H1 (cell line): ENCODE results near the gene DOP1A. TPM values are rescaled to one million over a fixed set of nuclear protein-coding genes. Genes with fewer than 3 reads are reported as not detected.

ENCODE experiments used
- ATF2 ChIP-seq: IDR thresholded peaks from 2 replicates; pipeline ENCODE4 v1.6.1; 2012; ENCODE audit warnings: low read length, inconsistent platforms
- BACH1 ChIP-seq: IDR thresholded peaks from 2 replicates; pipeline ENCODE4 v1.6.1; 2012; ENCODE audit warnings: low read length, improper control_type of control experiment
- BCL11A ChIP-seq, 2 experiments: IDR thresholded peaks; one replicate each; pipeline ENCODE4 v1.6.1; 2011; ENCODE audit warnings: low read depth in 2 of 2, low read length in 2 of 2, mild to moderate bottlenecking in 2 of 2
- CBX8 ChIP-seq: fragments of 300-800, 300-1000 bp; sonication (generic); IDR thresholded peaks from 2 replicates; pipeline ENCODE4 v1.7.1; 2016; ENCODE audit warnings: low read depth, low read length, borderline replicate concordance
- CEBPB ChIP-seq: IDR thresholded peaks from 2 replicates; pipeline ENCODE4 v1.6.1; 2012; ENCODE audit warnings: low read depth, low read length
- EP300 ChIP-seq, 2 experiments: IDR thresholded peaks; 1 replicate in 1 of 2; 2 replicates in 1 of 2; pipeline ENCODE4 v1.6.1; 2011 to 2012; ENCODE audit warnings: low read depth in 2 of 2, low read length in 2 of 2, mild to moderate bottlenecking in 2 of 2, borderline replicate concordance in 1 of 2, inconsistent platforms in 1 of 2, moderate library complexity in 1 of 2
- EZH2 ChIP-seq: fragments of 200-600 bp; sonication (generic); IDR thresholded peaks from 2 replicates; pipeline ENCODE4 v1.7.1; 2012; ENCODE audit warnings: low read depth, mild to moderate bottlenecking, moderate library complexity, low read length, inconsistent platforms; ENCODE audit not compliant: severe bottlenecking
- GABPA ChIP-seq: IDR thresholded peaks from 2 replicates; pipeline ENCODE4 v1.6.1; 2011; ENCODE audit warnings: mild to moderate bottlenecking, low read length, moderate library complexity, borderline replicate concordance; ENCODE audit not compliant: insufficient read depth
- HDAC6 ChIP-seq: IDR thresholded peaks from one replicate; pipeline ENCODE4 v1.7.1; 2012; ENCODE audit warnings: low read depth, mild to moderate bottlenecking, inconsistent platforms, low read length, moderate library complexity
- JUN ChIP-seq: IDR thresholded peaks from 2 replicates; pipeline ENCODE4 v1.6.1; 2011; ENCODE audit warnings: low read depth, mild to moderate bottlenecking, improper control_type of control experiment, low read length
- JUND ChIP-seq: IDR thresholded peaks from 2 replicates; pipeline ENCODE4 v1.6.1; 2011; ENCODE audit warnings: mild to moderate bottlenecking, improper control_type of control experiment, low read length
- NANOG ChIP-seq: IDR thresholded peaks from 2 replicates; pipeline ENCODE4 v1.6.1; 2011; ENCODE audit warnings: low read length, low read depth, mild to moderate bottlenecking, inconsistent platforms; ENCODE audit not compliant: insufficient read depth, poor library complexity, severe bottlenecking
- NRF1 ChIP-seq: IDR thresholded peaks from 2 replicates; pipeline ENCODE4 v1.6.1; 2011; ENCODE audit warnings: mild to moderate bottlenecking, low read depth, low read length, improper control_type of control experiment
- RAD21 ChIP-seq, 2 experiments: IDR thresholded peaks in 1 of 2; conservative IDR thresholded peaks in 1 of 2; 2 replicates each; pipeline ENCODE4 v1.6.1; 2011; ENCODE audit warnings: low read depth in 2 of 2, low read length in 2 of 2, improper control_type of control experiment in 1 of 2, inconsistent platforms in 1 of 2, mild to moderate bottlenecking in 1 of 2, moderate library complexity in 1 of 2
- RFX5 ChIP-seq: IDR thresholded peaks from 2 replicates; pipeline ENCODE4 v1.6.1; 2011; ENCODE audit warnings: low read depth, low read length, improper control_type of control experiment, borderline replicate concordance
- RNF2 ChIP-seq: fragments of 200-900, 300-1000 bp; sonication (generic); IDR thresholded peaks from 2 replicates; pipeline ENCODE4 v1.7.1; 2016; ENCODE audit warnings: borderline replicate concordance, low read depth, mild to moderate bottlenecking, antibody characterized with exemption, low read length; ENCODE audit not compliant: poor library complexity, severe bottlenecking; ENCODE audit errors: missing control alignments
- RXRA ChIP-seq: IDR thresholded peaks from 2 replicates; pipeline ENCODE4 v1.6.1; 2011; ENCODE audit warnings: low read depth, mild to moderate bottlenecking, low read length, moderate library complexity; ENCODE audit not compliant: insufficient read depth
- SIN3A ChIP-seq, 2 experiments: IDR thresholded peaks in 1 of 2; conservative IDR thresholded peaks in 1 of 2; 2 replicates each; pipeline ENCODE4 v1.6.1; 2011 to 2012; ENCODE audit warnings: low read length in 2 of 2, improper control_type of control experiment in 1 of 2, low read depth in 1 of 2, mild to moderate bottlenecking in 1 of 2
- SIRT6 ChIP-seq: IDR thresholded peaks from one replicate; pipeline ENCODE4 v1.7.1; 2012; ENCODE audit warnings: low read length, inconsistent platforms
- SP1 ChIP-seq: IDR thresholded peaks from 2 replicates; pipeline ENCODE4 v1.6.1; 2011; ENCODE audit warnings: low read depth, low read length
- TCF12 ChIP-seq: IDR thresholded peaks from 2 replicates; pipeline ENCODE4 v1.6.1; 2011; ENCODE audit warnings: low read depth, mild to moderate bottlenecking, low read length
- polyA plus RNA-seq, 7 experiments: library from polyadenylated mRNA; depleted of rRNA in 3 of 7; stranded (reverse) in 5 of 7; unstranded in 2 of 7; fragments of >200 nt in 5 of 7; fragments of 200-250 nt in 2 of 7; gene quantifications; 1 replicate in 5 of 7; 2 replicates in 1 of 7; 4 replicates in 1 of 7; pipeline versions ENCODE4 v1.2.1 to v1.2.3, GENCODE V29; 2011 to 2013; ENCODE audit warnings: missing spikeins in 2 of 7, mixed read lengths in 2 of 7
- total RNA-seq: library from RNA; stranded (reverse); fragmentation: NEBNext Ultra II Directional; extraction: Animal tissue kit (Norgen Biotek cat#: 25700); gene quantifications from 2 replicates; pipeline ENCODE4 v1.2.1, GENCODE V29; 2021

The DOP1A gene
- total and polyA plus RNA-seq, 2 of the 8 experiments (the other 6 are each of a cell fraction or from before 2014, with no cell fraction given): 7.5 to 14.7 TPM

GRCh38 chr6:83193747-83194566 lies 126.5 kb downstream of the DOP1A start (continued):
- TF ChIP-seq ATF2 (no peak), GABPA (no peak), EZH2 (no peak), HDAC6 (no peak), NANOG (no peak), SIRT6 (no peak), JUND (no peak), BACH1 (no peak), BCL11A (IDR thresholded peaks at IDR 0.05; ENCODE audit: low read depth in 2 of 2, low read length in 2 of 2) (no peak), EP300 (IDR thresholded peaks at IDR 0.05; ENCODE audit: borderline replicate concordance in 1 of 2, low read depth in 2 of 2, low read length in 2 of 2) (no peak), JUN (no peak), SIN3A (conservative IDR thresholded peaks at IDR 0.05 in 1 of 2, IDR thresholded peaks at IDR 0.05 in 1 of 2; ENCODE audit: low read depth in 1 of 2, low read length in 2 of 2) (peak in 1 of 2 experiments; percentile 79; a peak in 2 of 4 replicates), CEBPB (no peak), NRF1 (no peak), CBX8 (no peak), RNF2 (no peak), RAD21 (IDR thresholded peaks at IDR 0.05 in 1 of 2, conservative IDR thresholded peaks at IDR 0.05 in 1 of 2; ENCODE audit: low read depth in 2 of 2, low read length in 2 of 2) (no peak), TCF12 (peak; percentile 88), SP1 (no peak; the same call in 1 of the 2 replicates), RXRA (no peak), RFX5 (no peak)
